ENCODE results near the gene DBF4B. TPM values are rescaled to one million over a fixed set of nuclear protein-coding genes. Genes with fewer than 3 reads are reported as not detected.

DBF4B gene
- total RNA-seq, 4 donors from 2014 or later = 1.9 to 5.3 (median 3.8) TPM

DNA sequence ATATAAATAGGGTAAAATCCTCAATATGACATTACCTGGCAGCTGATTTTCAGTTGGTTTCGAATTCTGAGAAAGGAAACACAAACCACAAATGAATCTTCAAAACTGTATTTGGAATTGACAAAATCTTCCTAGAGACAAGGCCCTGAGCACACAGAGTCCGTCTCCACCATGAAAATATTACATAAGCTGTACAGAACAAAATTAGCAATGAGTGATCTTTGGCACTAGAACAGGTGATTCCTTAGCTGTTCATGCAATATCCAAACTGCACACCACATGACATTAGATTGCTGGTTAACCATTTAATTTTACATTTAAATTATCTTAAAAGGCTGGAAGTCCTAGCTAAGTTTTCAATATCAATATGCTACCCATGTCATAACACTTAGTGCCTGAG is 89.9 kb downstream of the DBF4B start:
- intact Hi-C loops (cut with DNase I) = no loop called here
- 32 to 45% methylated on average over 2 of the region's 2 CpGs for WGBS, 2 donors
- no peaks in the 10 kb centered on the region for H3K36me3 ChIP-seq
- H3K4me3 ChIP-seq = no peak overlapping the region
- TF ChIP-seq, protein P1, sequence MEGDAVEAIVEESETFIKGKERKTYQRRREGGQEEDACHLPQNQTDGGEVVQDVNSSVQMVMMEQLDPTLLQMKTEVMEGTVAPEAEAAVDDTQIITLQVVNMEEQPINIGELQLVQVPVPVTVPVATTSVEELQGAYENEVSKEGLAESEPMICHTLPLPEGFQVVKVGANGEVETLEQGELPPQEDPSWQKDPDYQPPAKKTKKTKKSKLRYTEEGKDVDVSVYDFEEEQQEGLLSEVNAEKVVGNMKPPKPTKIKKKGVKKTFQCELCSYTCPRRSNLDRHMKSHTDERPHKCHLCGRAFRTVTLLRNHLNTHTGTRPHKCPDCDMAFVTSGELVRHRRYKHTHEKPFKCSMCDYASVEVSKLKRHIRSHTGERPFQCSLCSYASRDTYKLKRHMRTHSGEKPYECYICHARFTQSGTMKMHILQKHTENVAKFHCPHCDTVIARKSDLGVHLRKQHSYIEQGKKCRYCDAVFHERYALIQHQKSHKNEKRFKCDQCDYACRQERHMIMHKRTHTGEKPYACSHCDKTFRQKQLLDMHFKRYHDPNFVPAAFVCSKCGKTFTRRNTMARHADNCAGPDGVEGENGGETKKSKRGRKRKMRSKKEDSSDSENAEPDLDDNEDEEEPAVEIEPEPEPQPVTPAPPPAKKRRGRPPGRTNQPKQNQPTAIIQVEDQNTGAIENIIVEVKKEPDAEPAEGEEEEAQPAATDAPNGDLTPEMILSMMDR (IDR thresholded peaks at IDR 0.05) = no peak
- no peak for TF ChIP-seq POLR2A (IDR thresholded peaks at IDR 0.05)
- no peaks in the 10 kb centered on the region for H3K9me3 ChIP-seq
- peaks cover 0 to 25% (median 3%) of the 10 kb centered on the region in 3 donors for H3K4me1 ChIP-seq
- peak overlapping the region; percentile 34 to 80 (median 74) for H3K27ac ChIP-seq
- no peaks in the 10 kb centered on the region for H3K27me3 ChIP-seq
- no peak for DNase-seq

Small RNA genes within 50 kb of the gene (small RNA-seq; reads per million reads assigned to genes)
- gene RN7SL819P = 0 reads per million in 4 donors

Other genes with a start within 250 kb of the DBF4B start
- 10 to 100 TPM; 15.3 to 35.5 (median 24.9) TPM for gene GPATCH8, start 205.3 kb upstream of the DBF4B start, total RNA-seq
- 1 to 10 TPM in 2 of 4 donors, under 1 TPM in 1, not detected in 1; 0.26 to 1.5 (median 1.3) TPM for gene FZD2, start 151.2 kb upstream of the DBF4B start, total RNA-seq
- under 1 TPM in 1 of 4 donors, not detected in 3; under 0.01 TPM for gene MEIOC, start 52.2 kb upstream of the DBF4B start, total RNA-seq
- 10 to 100 TPM; 10.2 to 23.0 (median 19.7) TPM for gene CCDC43, start 18.9 kb upstream of the DBF4B start, total RNA-seq
- under 1 TPM in 2 of 4 donors, not detected in 2; 0.18 to 0.38 TPM for gene ADAM11, start 50.3 kb downstream of the DBF4B start, total RNA-seq
- gene GJC1, start 121.6 kb downstream of the DBF4B start, total RNA-seq = 1 to 10 TPM; 1.2 to 5.9 (median 1.6) TPM
- 1 to 10 TPM in 3 of 4 donors, not detected in 1; 1.5 to 5.5 (median 2.3) TPM for gene HIGD1B, start 139.2 kb downstream of the DBF4B start, total RNA-seq
- 10 to 100 TPM; 53.4 to 85.7 (median 59.8) TPM for gene EFTUD2, start 190.8 kb downstream of the DBF4B start, total RNA-seq
- gene GFAP, start 206.8 kb downstream of the DBF4B start, total RNA-seq = not detected
- 10 to 100 TPM in 1 of 4 donors, 1 to 10 TPM in 3; 3.3 to 11.1 (median 4.8) TPM for gene KIF18B, start 239.1 kb downstream of the DBF4B start, total RNA-seq

Measured in esophagus squamous epithelium (tissue), 5 donors.